ENCODE results near the gene HEPH.
"Not testable (repeated sequence)": the region's sequence is repeated elsewhere in the genome, so short reads cannot be mapped to it uniquely, and the experiment has no call there.

The HEPH gene

DNA sequence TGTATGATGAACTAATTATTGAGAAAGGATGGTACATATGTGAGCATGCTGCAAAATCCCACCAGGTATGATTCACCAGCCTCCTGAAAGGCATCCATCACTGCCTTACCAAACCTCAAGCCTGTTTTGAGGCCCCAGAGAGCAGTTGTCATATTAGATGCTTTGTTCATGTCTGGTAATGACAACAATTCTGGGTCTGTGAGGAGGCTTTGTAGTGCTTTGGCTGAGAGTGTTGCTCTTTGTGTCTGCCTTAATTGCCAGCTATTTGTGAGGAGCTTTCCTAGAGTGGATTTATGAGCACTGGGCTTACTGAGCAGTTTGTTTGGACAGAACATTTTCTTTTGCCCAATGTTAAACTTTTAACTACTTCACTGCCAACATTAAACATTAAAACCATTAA is 69.2 kb downstream of the HEPH start:
- DNase-seq = no peak

GRCh38 chrX:66233904-66234303 is 69.9 kb downstream of the HEPH start:
- DNase-seq = not testable (repeated sequence)

GRCh38 chrX:66255359-66255967 is 91.4 kb downstream of the HEPH start:
- no peak for DNase-seq

GRCh38 chrX:66262807-66263206 is 98.8 kb downstream of the HEPH start:
- no peak for DNase-seq
